Measurements from ENCODE around the gene ALKBH4.
A peak's percentile ranks its signal among the peaks of the same experiment; 100 is the strongest.
"Not testable (repeated sequence)": the region's sequence is repeated elsewhere in the genome, so short reads cannot be mapped to it uniquely, and the experiment has no call there.

ALKBH4 gene

GRCh38 chr7:102454932-102455331, 9.7 kb downstream of the ALKBH4 start:
- not testable (repeated sequence) for DNase-seq (ENCODE audit: low spot score)

- DNase-seq (ENCODE audit: low spot score) = no peak
Observed at GRCh38 chr7:102454468-102454867, 10.2 kb downstream of the ALKBH4 start.

GRCh38 chr7:102453319-102453718, 11.3 kb downstream of the ALKBH4 start:
- DNase-seq (ENCODE audit: low spot score) = no peak

- no peak for DNase-seq (ENCODE audit: low spot score)
Observed at GRCh38 chr7:102452451-102452850, 12.2 kb downstream of the ALKBH4 start.

GRCh38 chr7:102451371-102452054, 13.2 kb downstream of the ALKBH4 start:
- DNase-seq (ENCODE audit: low spot score) = no peak

- peak; percentile 57 for DNase-seq (ENCODE audit: low spot score)
Observed at GRCh38 chr7:102450242-102450641, 14.4 kb downstream of the ALKBH4 start.

- no peak for DNase-seq (ENCODE audit: low spot score)
Observed at GRCh38 chr7:102449136-102449535, 15.5 kb downstream of the ALKBH4 start.

- no peak for DNase-seq (ENCODE audit: low spot score)
Observed at GRCh38 chr7:102447311-102447710, 17.4 kb downstream of the ALKBH4 start.

GRCh38 chr7:102446387-102447156, 18.1 kb downstream of the ALKBH4 start:
- no peak for DNase-seq (ENCODE audit: low spot score)

- DNase-seq (ENCODE audit: low spot score) = no peak
Observed at GRCh38 chr7:102445674-102446071, 19.0 kb downstream of the ALKBH4 start.

GRCh38 chr7:102444961-102445673, 19.5 kb downstream of the ALKBH4 start:
- DNase-seq (ENCODE audit: low spot score) = no peak

- peak; percentile 67 for DNase-seq (ENCODE audit: low spot score)
Observed at GRCh38 chr7:102439963-102440795, 24.5 kb downstream of the ALKBH4 start.

GRCh38 chr7:102436118-102436517, 28.5 kb downstream of the ALKBH4 start:
- no peak for DNase-seq (ENCODE audit: low spot score)

GRCh38 chr7:102434039-102434486, 30.6 kb downstream of the ALKBH4 start:
- no peak for DNase-seq (ENCODE audit: low spot score)

- DNase-seq (ENCODE audit: low spot score) = peak; percentile 76
Observed at GRCh38 chr7:102433219-102434038, 31.2 kb downstream of the ALKBH4 start, which contains the start of gene ORAI2. TSS of gene ORAI2 (plus strand) at chr7:102433575. CDS start at chr7:102438957, 5,382 bp downstream.

- DNase-seq (ENCODE audit: low spot score) = no peak
Observed at GRCh38 chr7:102432442-102433218, 32.0 kb downstream of the ALKBH4 start.

- peak; percentile 94 for DNase-seq (ENCODE audit: low spot score)
Observed at GRCh38 chr7:102431617-102432298, 32.9 kb downstream of the ALKBH4 start.

GRCh38 chr7:102429141-102429899, 35.3 kb downstream of the ALKBH4 start:
- no peak for DNase-seq (ENCODE audit: low spot score)

- DNase-seq (ENCODE audit: low spot score) = no peak
Observed at GRCh38 chr7:102427019-102427405, 37.7 kb downstream of the ALKBH4 start.

Measured in SW480 (cell line).